D721Med (cell line): ENCODE data around the gene PHC3.

Source experiments
- DNase-seq: peaks from one replicate; pipeline ENCODE4 v3.0.0; 2011; ENCODE audit warnings: low spot score; ENCODE audit not compliant: insufficient read length
- FAIRE-seq: peaks from 2 replicates; lab custom pipeline; 2011; peaks lifted over from hg19 to GRCh38; lab: Jason Lieb, UNC
- TF ChIP-seq, protein P1 (sequence below): IDR thresholded peaks from 2 replicates; pipeline ENCODE4 v1.5.1; 2012; ENCODE audit warnings: mild to moderate bottlenecking, control low read depth; ENCODE audit not compliant: insufficient read depth; ENCODE audit errors: missing control alignments

The PHC3 gene

DNA sequence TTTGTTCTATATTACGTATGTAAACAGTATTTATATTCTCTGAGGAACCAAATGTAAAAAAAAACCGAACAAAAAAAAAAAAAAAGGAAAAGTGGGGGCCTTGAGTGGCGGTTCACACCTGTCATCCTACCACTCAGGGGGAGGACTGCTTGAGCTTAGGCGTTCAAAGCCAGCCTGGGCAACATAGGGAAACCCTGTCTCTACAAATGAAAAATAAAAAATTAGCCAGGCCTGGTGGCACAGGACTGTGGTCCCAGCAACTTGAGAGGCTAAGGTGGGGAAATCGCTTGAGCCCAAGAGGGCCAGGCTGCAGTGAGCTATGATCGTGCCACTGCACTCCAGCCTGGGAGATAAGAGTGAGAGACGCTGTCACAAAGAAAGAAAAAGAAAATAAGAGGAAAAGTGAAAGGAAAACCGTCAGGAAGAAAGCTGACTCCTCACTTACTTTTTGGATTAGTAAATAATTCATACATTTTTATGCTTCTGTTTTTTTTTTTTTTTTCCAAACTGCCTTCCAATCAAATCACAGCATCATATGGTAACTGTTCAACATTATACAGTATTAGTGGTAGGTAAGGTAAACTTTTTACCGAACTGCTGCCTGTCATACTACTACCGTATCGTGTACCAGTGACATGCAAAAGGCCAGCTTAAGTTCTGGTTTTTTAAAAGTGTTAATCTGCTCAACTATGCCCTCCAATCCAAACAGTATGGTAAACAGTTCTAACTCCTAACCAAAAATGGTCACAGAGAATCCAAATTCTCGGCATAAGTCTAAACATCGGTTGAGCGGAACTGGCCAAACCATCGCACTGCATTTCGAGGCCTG, 1.2 kb downstream of the PHC3 start:
- FAIRE-seq = no peak
- TF ChIP-seq, protein P1, sequence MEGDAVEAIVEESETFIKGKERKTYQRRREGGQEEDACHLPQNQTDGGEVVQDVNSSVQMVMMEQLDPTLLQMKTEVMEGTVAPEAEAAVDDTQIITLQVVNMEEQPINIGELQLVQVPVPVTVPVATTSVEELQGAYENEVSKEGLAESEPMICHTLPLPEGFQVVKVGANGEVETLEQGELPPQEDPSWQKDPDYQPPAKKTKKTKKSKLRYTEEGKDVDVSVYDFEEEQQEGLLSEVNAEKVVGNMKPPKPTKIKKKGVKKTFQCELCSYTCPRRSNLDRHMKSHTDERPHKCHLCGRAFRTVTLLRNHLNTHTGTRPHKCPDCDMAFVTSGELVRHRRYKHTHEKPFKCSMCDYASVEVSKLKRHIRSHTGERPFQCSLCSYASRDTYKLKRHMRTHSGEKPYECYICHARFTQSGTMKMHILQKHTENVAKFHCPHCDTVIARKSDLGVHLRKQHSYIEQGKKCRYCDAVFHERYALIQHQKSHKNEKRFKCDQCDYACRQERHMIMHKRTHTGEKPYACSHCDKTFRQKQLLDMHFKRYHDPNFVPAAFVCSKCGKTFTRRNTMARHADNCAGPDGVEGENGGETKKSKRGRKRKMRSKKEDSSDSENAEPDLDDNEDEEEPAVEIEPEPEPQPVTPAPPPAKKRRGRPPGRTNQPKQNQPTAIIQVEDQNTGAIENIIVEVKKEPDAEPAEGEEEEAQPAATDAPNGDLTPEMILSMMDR = no peak
- DNase-seq = no peak

DNA sequence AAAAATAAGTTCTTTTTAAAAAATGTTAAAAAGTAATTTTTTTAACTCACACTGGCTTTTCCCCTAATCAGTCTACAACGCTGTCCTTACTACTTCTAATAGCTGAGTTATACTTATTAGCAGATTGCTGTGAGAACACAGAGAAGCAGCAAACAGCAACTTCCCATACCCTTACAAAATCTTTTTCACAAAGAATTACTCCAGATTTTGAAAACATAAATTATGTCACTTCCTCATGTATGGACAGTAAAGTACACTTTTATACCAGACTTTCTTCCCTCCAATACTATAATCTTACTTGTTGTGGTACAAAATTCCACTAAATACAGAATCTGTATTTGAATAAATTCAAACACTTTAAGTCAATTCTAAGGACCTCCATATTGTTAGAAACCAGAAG, 2.1 kb downstream of the PHC3 start:
- DNase-seq = no peak
- FAIRE-seq = no peak
- TF ChIP-seq, protein P1 = no peak

DNA sequence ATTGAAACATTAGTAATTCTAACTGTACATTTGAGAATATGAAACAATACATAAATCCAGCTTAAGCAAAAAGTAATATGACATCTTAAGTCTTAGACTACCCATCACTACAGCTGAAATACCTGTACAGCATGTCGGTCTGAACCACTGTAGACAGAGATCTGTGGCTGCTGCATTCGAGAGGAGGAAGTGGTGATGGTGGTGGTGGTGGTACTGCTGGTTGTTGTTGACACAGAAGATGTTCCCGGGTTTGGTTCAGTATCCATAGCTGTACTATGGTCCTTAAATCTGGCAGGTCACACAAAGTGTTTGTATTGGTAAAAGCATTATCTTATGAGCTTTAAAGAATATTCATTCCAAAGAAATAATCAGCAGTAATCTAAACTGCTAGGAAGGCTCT, 2.9 kb downstream of the PHC3 start:
- FAIRE-seq (no peak), DNase-seq (no peak)
- TF ChIP-seq, protein P1 = no peak

DNA sequence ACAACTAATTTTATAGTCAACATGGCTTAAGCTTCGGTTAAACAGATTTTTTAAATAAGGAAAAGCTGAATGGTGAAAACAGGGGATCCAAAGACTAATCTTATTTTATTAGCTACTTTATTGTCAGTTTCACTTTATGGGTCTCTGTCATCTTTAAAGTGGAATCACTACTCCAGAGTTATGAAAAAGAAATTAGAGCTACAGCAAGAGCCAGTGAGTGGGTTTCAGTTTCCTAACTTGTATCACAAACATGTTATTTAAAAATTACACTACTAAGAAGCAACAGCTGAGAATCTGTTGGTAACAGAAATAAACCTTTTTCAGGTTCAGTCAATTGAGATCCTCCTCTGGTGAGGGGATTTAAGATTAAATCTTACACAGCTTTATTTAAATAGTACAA, 10.0 kb downstream of the PHC3 start:
- TF ChIP-seq, protein P1 = no peak
- no peak for DNase-seq
- FAIRE-seq = no peak

DNA sequence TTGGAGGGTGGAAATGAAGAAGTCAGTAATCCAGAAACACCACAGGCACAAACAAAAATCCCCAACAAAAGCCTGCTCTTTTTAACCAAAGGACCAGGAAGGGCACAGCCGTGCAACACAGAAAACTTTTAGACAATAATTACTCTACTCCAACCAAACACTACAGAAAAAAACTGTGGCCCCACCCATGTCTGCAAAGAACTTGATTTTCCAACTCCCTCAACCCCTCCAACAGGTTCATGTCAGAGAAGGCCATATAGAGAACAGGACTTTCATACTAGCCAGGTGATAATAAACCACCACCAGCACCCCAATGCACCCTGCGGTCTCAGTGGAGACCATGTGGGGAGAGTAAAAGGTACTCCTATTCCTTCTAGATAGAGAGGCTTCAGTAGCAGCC, 16.8 kb downstream of the PHC3 start:
- TF ChIP-seq, protein P1 = no peak
- FAIRE-seq (no peak), DNase-seq (no peak)

DNA sequence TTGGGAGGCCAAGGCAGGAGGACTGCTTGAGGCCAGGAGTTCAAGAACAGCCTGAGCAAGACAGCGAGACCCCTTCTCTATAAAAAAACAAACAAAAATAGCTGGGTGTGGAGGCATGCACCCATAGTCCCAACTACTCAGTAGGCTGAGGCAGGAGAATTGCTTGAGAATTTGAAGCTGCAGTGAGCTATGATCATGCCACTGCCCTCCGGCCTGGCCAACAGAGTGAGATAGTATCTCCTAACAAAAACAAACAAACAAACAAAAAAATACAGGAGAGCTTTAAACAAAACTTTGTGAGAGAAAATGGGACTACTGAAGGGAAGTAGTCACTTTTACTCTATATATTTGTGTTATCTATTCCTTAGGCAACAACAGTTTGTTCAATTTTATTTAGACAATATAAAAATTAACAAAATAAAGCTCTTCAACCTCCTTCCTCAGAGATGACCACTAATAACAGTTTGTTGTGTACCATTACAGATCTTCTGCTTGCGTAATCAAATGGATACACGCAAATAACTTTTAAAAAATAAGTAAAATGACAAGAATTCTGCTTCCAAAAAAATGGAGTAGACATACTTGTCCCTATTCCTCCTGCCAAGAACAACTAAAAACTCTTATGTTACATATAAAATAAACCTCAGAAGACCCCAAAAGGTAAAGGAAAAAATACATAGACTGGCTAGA, 17.4 kb downstream of the PHC3 start:
- FAIRE-seq = no peak
- DNase-seq = no peak
- TF ChIP-seq, protein P1 = no peak

DNA sequence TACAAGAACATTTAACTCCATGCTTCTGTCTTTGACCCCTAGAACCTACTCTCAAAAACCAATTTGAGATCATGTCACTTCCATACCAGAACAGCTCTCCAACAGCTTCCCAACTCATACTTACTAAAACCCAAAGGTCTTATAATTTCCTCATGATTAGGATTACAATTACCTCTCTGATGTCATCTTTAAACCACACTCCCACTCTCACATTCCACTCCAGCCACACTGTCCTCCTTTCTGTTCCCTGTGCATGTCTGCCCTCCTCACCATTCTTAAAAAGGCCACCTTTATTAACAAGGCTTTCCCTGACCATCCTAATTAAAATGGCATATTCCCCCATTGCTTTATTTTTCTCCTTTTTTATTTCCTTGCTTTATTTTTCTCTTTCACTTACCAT, 18.9 kb downstream of the PHC3 start:
- TF ChIP-seq, protein P1 = no peak
- DNase-seq (no peak), FAIRE-seq (no peak)
